Hepatocyte (in vitro differentiated cells): ENCODE measurements around the gene GRIN3A. TPM values are rescaled to one million over a fixed set of nuclear protein-coding genes. Genes with fewer than 3 reads are reported as not detected.

Source experiments
- DNase-seq: peaks from one replicate; pipeline ENCODE4 v3.0.0-alpha.2; 2016; ENCODE audit warnings: low spot score
- H2AFZ ChIP-seq: fragments of 200-600 bp; sonication (generic); 2 replicates; pipeline ENCODE4 v1.6.0; 2016; ENCODE audit warnings: antibody characterized with exemption, mild to moderate bottlenecking
- H3K27ac ChIP-seq: fragments of 200-600 bp; sonication (generic); 2 replicates; pipeline ENCODE4 v1.5.1; 2016; ENCODE audit warnings: mild to moderate bottlenecking
- H3K27me3 ChIP-seq: fragments of 200-600 bp; sonication (generic); 2 replicates; pipeline ENCODE4 v1.6.1; 2016
- H3K36me3 ChIP-seq: fragments of 200-600 bp; sonication (generic); replicated peaks from 2 replicates; pipeline ENCODE4 v1.5.1; 2016; ENCODE audit warnings: low read depth; ENCODE audit not compliant: insufficient read depth
- H3K4me1 ChIP-seq: fragments of 200-600 bp; sonication (generic); 2 replicates; pipeline ENCODE4 v1.5.1; 2016; ENCODE audit warnings: mild to moderate bottlenecking, moderate library complexity; ENCODE audit not compliant: insufficient read depth
- H3K4me2 ChIP-seq: fragments of 200-600 bp; sonication (generic); 2 replicates; pipeline ENCODE4 v1.6.0; 2016
- H3K4me3 ChIP-seq: fragments of 200-600 bp; sonication (generic); 2 replicates; pipeline ENCODE4 v1.5.1; 2016; ENCODE audit warnings: mild to moderate bottlenecking
- H3K79me2 ChIP-seq: fragments of 200-600 bp; sonication (generic); 2 replicates; pipeline ENCODE4 v1.6.0; 2017; ENCODE audit warnings: mild to moderate bottlenecking
- H3K9me2 ChIP-seq: fragments of 200-600 bp; sonication (generic); replicated peaks from 2 replicates; pipeline ENCODE4 v1.6.0; 2017; ENCODE audit warnings: mild to moderate bottlenecking; ENCODE audit not compliant: insufficient read depth
- H3K9me3 ChIP-seq: fragments of 200-600 bp; sonication (generic); 2 replicates; pipeline ENCODE4 v1.5.1; 2016; ENCODE audit warnings: low read depth, mild to moderate bottlenecking
- H4K20me1 ChIP-seq: fragments of 200-600 bp; sonication (generic); 2 replicates; pipeline ENCODE4 v1.6.0; 2016; ENCODE audit warnings: mild to moderate bottlenecking; ENCODE audit not compliant: insufficient read depth, poor library complexity, severe bottlenecking
- CTCF ChIP-seq: fragments of 200-600 bp; sonication (generic); IDR thresholded peaks from 2 replicates; pipeline ENCODE4 v1.5.1; 2016; ENCODE audit warnings: antibody characterized with exemption, mild to moderate bottlenecking; ENCODE audit not compliant: poor library complexity
- EZH2 ChIP-seq: fragments of 200-600 bp; sonication (generic); IDR thresholded peaks from 2 replicates; pipeline ENCODE4 v1.6.1; 2016; ENCODE audit warnings: antibody characterized with exemption, mild to moderate bottlenecking, borderline replicate concordance
- EZH2phosphoT487 ChIP-seq: fragments of 200-600 bp; sonication (generic); IDR thresholded peaks from one replicate; pipeline ENCODE4 v1.6.1; 2018; ENCODE audit warnings: antibody characterized with exemption, mild to moderate bottlenecking, low read depth, moderate library complexity; ENCODE audit not compliant: unreplicated experiment, severe bottlenecking
- WGBS: methylation state at CpG from one replicate; pipeline ENCODE4 v1.1.6; 2016; ENCODE audit warnings: low lambda C conversion rate; ENCODE audit errors: missing lambda C conversion rate; 5-methylcytosine and 5-hydroxymethylcytosine counted together
- polyA plus RNA-seq: library from polyadenylated mRNA; unstranded; fragments of >200 nt; fragmentation: Nextera tagmentation; extraction: Ambion mirVana; gene quantifications from 2 replicates; pipeline ENCODE4 v1.2.1, GENCODE V29; 2016
- total RNA-seq: library from RNA; depleted of rRNA; stranded (reverse); fragments of >200 nt; gene quantifications from 2 replicates; pipeline ENCODE4 v1.2.3, GENCODE V29; 2014

GRIN3A gene
- total and polyA plus RNA-seq, 2 experiments from 2014 or later, result 0.10 TPM; not detected in 1

DNA sequence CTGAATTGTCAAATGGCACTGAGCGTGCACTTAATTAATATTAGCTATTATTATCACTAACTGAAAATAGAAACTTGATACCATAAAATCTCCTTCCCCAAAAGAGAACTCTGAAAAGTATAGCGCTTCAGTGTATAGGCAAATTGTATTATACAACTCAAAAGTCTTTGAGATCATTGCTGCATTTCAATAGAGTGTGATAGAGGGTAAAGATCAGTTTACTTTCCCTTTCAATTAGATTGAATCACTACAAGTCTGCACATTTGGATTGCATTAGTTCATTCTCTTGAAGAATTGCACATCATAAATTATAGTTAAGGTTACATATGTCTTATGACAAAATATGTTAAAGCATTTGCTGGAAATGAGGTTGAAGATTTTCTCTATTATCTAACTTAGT lies 13.4 kb upstream of the GRIN3A start:
- Histone ChIP-seq H3K4me3 (no peak overlapping the region), H3K79me2 (no peaks in the 10 kb centered on the region), H3K36me3 (no peaks in the 10 kb centered on the region), H3K27ac (no peak overlapping the region), H3K9me3 (no peaks in the 10 kb centered on the region), H3K27me3 (no peaks in the 10 kb centered on the region), H4K20me1 (no peaks in the 10 kb centered on the region), H3K4me1 (no peaks in the 10 kb centered on the region), H3K4me2 (no peak overlapping the region), H3K9me2 (no peaks in the 10 kb centered on the region), H2AFZ (no peak overlapping the region)
- no peak for TF ChIP-seq CTCF
- no peak for TF ChIP-seq EZH2
- no peak for TF ChIP-seq EZH2phosphoT487
- WGBS, result 78% methylated on average over 2 of the region's 2 CpGs
- DNase-seq, result no peak

- Histone ChIP-seq H3K36me3 (no peaks in the 10 kb centered on the region), H3K9me2 (no peaks in the 10 kb centered on the region), H3K4me1 (no peaks in the 10 kb centered on the region), H3K27me3 (peaks cover 80% of the 10 kb centered on the region), H3K4me3 (no peak overlapping the region), H3K4me2 (no peak overlapping the region), H3K79me2 (no peaks in the 10 kb centered on the region), H3K9me3 (no peaks in the 10 kb centered on the region), H2AFZ (no peak overlapping the region), H4K20me1 (no peaks in the 10 kb centered on the region), H3K27ac (no peak overlapping the region)
- no peak for TF ChIP-seq EZH2
- no peak for TF ChIP-seq CTCF
- TF ChIP-seq EZH2phosphoT487, result no peak
- DNase-seq, result no peak
- 22% methylated on average over 2 of the region's 2 CpGs for WGBS
Measured at GRCh38 chr9:101739311-101739710, 864 bp upstream of the GRIN3A start.

GRCh38 chr9:101737705-101738565 lies 512 bp downstream of the GRIN3A start:
- no peak for TF ChIP-seq CTCF
- peak; percentile 39 for TF ChIP-seq EZH2
- TF ChIP-seq EZH2phosphoT487, result no peak
- Histone ChIP-seq H3K4me1 (no peaks in the 10 kb centered on the region), H3K36me3 (no peaks in the 10 kb centered on the region), H3K27ac (no peak overlapping the region), H3K27me3 (peaks cover 91% of the 10 kb centered on the region), H4K20me1 (no peaks in the 10 kb centered on the region), H3K79me2 (no peaks in the 10 kb centered on the region), H2AFZ (peak overlapping the region; percentile 68), H3K9me2 (no peaks in the 10 kb centered on the region), H3K9me3 (no peaks in the 10 kb centered on the region), H3K4me2 (peak overlapping the region; percentile 96), H3K4me3 (peak overlapping the region; percentile 64)
- WGBS, result 7% methylated on average over 77 of the region's 78 CpGs
- peak; percentile 46 for DNase-seq
